OCI-LY7 (cell line): ENCODE data around the gene SSBP2.
"Not testable (repeated sequence)": the region's sequence is repeated elsewhere in the genome, so short reads cannot be mapped to it uniquely, and the experiment has no call there.

Experiments used
- CTCF ChIP-seq: fragments of 200-600 bp; sonication (generic); conservative IDR thresholded peaks from 2 replicates; pipeline ENCODE4 v1.5.1; 2014; ENCODE audit warnings: mild to moderate bottlenecking, antibody characterized with exemption, low read length, moderate library complexity, mixed read lengths
- EZH2phosphoT487 ChIP-seq: fragments of 200-600 bp; sonication (generic); IDR thresholded peaks from 2 replicates; pipeline ENCODE4 v1.6.1; 2018; ENCODE audit warnings: low read depth, borderline replicate concordance, mild to moderate bottlenecking, mixed run types, antibody characterized with exemption, low read length, moderate library complexity, mixed read lengths

- not testable (repeated sequence) for TF ChIP-seq CTCF, EZH2phosphoT487
These were observed 247.3 kb downstream of the SSBP2 start for GRCh38 chr5:81503602-81504001.
